Hematopoietic multipotent progenitor cell treated with erythropoietin and hydrocortisone succinate and interleukin-3 and kit ligand, for 15 days (in vitro differentiated cells): ENCODE measurements around the gene OR9A4.

Experiments used
- DNase-seq: peaks from one replicate; pipeline ENCODE4 v3.0.0-alpha.2; 2015; ENCODE audit warnings: low spot score

Gene OR9A4

DNA sequence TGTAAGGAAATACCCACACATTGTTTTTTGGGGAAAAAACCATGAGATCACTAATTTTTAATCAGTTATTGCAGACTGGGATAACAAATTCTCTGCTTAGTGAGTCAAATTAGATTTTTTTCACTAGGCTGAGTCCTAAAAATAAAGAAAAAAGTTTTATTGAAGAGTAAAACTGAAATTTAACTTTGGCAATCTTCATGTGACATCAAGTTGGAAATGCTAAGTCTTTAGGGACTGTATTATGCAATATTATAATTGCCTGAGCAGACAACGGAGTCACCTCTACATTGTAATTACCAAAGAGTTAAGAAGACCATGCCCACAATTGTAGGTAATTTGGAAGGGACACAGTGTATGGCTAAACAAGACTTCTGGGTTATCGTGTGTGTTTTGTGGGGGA is 32.8 kb downstream of the OR9A4 start:
- no peak for DNase-seq

DNA sequence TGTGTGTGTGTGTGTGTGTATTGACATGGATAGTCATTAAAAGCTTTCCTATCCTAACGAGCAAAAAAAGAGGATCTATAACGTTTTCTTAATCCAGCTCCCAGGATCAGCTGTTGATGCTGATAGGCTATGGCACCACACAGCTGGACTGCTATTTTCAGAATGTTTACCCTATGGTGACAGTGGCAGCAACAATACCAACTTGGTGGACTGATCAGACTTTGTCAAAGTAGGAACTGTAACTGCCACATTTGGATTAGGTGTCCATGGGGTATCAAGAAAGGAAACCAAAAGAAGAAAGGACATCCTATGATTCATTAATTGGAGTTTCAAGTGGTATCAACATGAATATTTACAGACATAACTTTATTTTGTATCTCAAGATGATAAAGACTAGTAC is 33.3 kb downstream of the OR9A4 start:
- DNase-seq: no peak

GRCh38 chr7:141949911-141950310 is 33.7 kb downstream of the OR9A4 start:
- DNase-seq: no peak

DNA sequence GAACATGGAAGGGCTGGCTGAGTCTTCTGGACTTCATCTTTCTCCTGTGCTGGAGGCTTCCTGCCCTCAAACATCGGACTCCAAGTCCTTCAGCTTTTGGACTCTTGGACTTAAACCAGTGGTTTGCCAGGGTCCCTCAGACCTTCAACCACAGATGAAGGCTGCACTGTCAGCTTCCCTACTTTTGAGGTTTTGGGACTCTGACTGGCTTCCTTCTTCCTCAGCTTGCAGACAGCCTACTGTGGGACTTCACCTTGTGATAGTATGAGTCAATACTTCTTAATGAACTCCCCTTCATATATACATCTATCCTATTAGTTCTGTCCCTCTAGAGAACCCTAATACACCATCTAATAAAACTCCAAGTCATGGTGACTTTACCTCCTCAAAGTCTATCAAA is 34.6 kb downstream of the OR9A4 start:
- no peak for DNase-seq

DNA sequence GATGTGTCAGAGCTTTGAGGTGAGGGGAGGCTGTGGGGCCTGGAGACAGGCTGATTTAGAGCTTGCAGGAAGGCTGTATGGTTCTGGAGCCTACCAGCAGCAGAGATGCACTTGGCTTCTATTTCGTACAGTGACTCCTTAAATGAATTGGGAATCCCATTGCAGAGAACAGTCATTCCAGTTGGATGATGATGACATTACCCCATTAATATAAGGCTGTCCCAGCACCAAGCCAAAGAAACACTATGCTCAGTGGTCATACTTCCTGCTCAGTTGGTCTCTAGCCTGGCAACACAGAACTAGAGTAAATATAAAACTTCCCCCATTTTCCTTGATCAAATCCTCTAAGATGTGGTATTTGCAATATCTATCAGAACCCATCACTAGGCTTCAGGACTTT is 36.3 kb downstream of the OR9A4 start:
- no peak for DNase-seq

DNA sequence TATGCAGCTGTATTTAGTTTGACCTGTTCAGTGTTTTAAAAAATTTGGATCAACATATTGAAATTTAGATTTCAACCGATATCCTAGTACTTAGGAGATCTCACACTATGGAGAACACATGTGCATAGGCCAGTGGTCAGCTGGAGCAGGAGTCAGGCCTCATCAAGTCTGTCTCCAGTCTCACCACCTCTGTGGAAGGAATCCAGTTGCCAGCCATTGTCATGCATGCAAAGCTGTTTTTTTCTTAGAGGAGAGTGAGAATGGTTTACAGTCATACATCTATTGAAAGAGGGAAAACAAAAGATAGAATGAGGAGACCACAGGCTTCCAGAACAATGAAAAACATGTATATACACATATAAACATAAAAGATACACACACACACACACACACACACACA is 38.1 kb downstream of the OR9A4 start:
- no peak for DNase-seq

DNA sequence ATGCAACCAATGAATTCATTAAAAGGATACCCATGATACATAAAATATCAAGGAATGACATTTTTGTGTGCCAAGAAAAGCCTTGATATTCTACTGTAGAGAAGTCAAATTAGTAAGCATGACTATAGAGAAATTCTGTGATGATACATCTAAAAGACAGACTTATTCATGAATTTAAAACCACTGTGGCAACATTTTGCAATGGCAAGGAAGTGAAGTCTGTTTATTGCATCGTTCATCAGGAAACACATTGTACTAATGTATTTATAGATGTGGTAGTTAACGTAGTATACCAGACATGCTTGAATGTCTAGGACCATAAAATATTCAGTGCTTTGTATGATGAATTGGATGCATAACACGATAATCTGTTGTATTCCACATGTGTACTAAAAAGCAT is 39.9 kb downstream of the OR9A4 start:
- no peak for DNase-seq

GRCh38 chr7:141960687-141961422 is 44.7 kb downstream of the OR9A4 start:
- no peak for DNase-seq
